SK-N-SH treated with all-trans-retinoic acid at 6 μM for 48 hours (cell line): ENCODE results near the gene ARPC1A.

Experiments used
- RARB ChIP-seq: fragments of 250-450 bp; sonication (Bioruptor Pico); IDR thresholded peaks from 2 replicates; pipeline ENCODE4 v1.8.0; 2021; ENCODE audit warnings: mild to moderate bottlenecking, moderate library complexity
- ZNF8 ChIP-seq: fragments of 450-650 bp; formaldehyde crosslinking; IDR thresholded peaks from 2 replicates; pipeline ENCODE4 v1.5.0; 2020; ENCODE audit warnings: mild to moderate bottlenecking, moderate library complexity

- no peak for TF ChIP-seq RARB (CRISPR knock-in tag)
- no peak for TF ChIP-seq ZNF8 (CRISPR knock-in tag)
Observed at GRCh38 chr7:99311702-99312101, 14.0 kb upstream of the ARPC1A start.
